Neural progenitor cell (in vitro differentiated cells): ENCODE results near the gene PRKAG2.

Source experiments
- EZH2 ChIP-seq: fragments of 200-600 bp; sonication (generic); IDR thresholded peaks from 2 replicates; pipeline ENCODE4 v1.6.1; 2017; ENCODE audit warnings: antibody characterized with exemption, mild to moderate bottlenecking, moderate library complexity
- EZH2phosphoT487 ChIP-seq: fragments of 200-600 bp; sonication (generic); IDR thresholded peaks from 2 replicates; pipeline ENCODE4 v1.6.1; 2017; ENCODE audit warnings: antibody characterized with exemption
- TF ChIP-seq, protein P1 (sequence below): fragments of 200-600 bp; sonication (generic); IDR thresholded peaks from 2 replicates; pipeline ENCODE4 v1.5.1; 2017; ENCODE audit warnings: antibody characterized with exemption, mild to moderate bottlenecking

DNA sequence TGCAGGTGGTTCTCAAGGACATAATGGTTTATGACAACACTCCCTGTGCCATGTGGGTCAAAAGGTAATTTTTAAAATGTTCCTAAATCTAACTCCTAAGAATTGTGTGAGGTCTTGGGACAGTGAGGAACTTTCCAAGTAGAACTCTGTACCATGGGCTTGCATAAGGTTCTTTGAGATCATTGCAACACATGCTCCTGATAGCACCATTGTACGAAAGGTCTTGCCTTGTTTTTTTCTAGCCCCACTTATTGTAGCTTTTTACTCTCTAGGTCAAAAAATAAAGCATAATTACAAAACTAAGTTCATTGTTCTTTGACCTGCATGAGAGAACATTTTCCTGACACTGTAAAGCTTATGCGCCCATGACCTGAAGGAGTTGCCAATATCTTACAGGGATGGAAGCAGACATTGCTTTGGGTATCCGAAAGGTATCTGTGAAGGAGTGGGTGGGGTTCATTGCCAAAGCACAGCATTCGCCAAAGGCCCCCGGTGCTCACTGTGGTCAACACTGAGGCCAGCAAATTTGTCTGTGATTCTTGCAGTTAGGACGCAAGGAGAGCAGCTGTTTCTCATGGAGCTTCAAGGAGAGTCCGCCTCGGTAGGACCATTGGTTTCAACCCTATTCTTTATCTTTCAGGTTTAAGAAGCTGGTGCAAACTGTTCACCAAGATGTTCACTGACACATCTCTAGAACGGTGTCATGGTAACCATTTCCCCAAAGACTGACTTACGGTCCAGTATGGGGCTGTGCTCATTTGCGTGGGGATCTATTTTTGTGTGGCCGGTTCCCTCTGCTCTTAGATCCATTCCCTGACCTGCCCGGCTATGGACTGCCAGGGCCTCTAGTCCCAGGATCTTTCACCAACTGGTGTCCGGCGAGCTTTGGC is 7.6 kb upstream of the PRKAG2 start:
- TF ChIP-seq, protein P1, sequence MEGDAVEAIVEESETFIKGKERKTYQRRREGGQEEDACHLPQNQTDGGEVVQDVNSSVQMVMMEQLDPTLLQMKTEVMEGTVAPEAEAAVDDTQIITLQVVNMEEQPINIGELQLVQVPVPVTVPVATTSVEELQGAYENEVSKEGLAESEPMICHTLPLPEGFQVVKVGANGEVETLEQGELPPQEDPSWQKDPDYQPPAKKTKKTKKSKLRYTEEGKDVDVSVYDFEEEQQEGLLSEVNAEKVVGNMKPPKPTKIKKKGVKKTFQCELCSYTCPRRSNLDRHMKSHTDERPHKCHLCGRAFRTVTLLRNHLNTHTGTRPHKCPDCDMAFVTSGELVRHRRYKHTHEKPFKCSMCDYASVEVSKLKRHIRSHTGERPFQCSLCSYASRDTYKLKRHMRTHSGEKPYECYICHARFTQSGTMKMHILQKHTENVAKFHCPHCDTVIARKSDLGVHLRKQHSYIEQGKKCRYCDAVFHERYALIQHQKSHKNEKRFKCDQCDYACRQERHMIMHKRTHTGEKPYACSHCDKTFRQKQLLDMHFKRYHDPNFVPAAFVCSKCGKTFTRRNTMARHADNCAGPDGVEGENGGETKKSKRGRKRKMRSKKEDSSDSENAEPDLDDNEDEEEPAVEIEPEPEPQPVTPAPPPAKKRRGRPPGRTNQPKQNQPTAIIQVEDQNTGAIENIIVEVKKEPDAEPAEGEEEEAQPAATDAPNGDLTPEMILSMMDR, result no peak
- TF ChIP-seq EZH2 (no peak), EZH2phosphoT487 (no peak)
